Measurements from ENCODE around the gene HOXD11.

Gene HOXD11

GRCh38 chr2:176146645-176147044 is 39.6 kb downstream of the HOXD11 start:
- H3K27me3 ChIP-seq (replicated peaks; ENCODE audit: control insufficient read depth, insufficient read depth, low read length), result peaks cover 2% of the 10 kb centered on the region; the same call in 1 of the 2 replicates
- H3K4me3 ChIP-seq (replicated peaks; ENCODE audit: low read depth, low read length), result no peak overlapping the region
- no peak for DNase-seq (ENCODE audit: extremely low read depth, insufficient read length)
- TF ChIP-seq, protein P1, sequence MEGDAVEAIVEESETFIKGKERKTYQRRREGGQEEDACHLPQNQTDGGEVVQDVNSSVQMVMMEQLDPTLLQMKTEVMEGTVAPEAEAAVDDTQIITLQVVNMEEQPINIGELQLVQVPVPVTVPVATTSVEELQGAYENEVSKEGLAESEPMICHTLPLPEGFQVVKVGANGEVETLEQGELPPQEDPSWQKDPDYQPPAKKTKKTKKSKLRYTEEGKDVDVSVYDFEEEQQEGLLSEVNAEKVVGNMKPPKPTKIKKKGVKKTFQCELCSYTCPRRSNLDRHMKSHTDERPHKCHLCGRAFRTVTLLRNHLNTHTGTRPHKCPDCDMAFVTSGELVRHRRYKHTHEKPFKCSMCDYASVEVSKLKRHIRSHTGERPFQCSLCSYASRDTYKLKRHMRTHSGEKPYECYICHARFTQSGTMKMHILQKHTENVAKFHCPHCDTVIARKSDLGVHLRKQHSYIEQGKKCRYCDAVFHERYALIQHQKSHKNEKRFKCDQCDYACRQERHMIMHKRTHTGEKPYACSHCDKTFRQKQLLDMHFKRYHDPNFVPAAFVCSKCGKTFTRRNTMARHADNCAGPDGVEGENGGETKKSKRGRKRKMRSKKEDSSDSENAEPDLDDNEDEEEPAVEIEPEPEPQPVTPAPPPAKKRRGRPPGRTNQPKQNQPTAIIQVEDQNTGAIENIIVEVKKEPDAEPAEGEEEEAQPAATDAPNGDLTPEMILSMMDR (IDR thresholded peaks at IDR 0.05; ENCODE audit: insufficient read depth, low read length, poor library complexity, severe bottlenecking), result no peak
- H3K36me3 ChIP-seq (ENCODE audit: control insufficient read depth, insufficient read depth, low read length), result no peaks in the 10 kb centered on the region

DNA sequence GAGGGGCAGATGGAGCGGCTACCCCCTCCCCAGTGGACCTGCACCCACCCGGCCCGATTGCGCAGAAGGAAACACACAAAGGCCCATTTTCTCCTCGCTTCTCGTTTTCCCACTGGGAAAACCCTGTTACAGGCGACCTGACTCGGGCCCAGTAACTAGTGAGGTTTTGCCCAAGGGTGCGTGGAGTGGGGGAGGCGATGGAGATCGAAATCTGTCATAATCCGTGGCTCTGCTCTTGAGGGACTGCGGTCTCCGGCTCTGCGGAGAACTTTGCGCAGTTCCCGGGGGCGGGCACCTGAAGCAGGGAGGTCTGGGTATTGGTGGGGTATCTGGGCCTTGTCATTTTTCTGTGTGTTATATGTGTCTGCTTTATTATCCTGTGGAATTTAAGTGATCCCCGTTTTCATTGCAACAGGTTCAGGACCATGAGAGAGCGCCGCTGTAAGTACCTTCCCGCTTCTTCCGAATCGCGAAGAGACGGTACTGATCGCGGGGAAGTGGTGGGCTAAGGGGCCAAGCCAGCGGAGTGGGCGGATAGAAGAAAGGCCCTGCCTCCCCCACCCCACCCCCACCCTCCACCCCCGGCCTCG is 40.2 kb downstream of the HOXD11 start:
- DNase-seq (ENCODE audit: extremely low read depth, insufficient read length), result no peak
- TF ChIP-seq, protein P1 (IDR thresholded peaks at IDR 0.05; ENCODE audit: insufficient read depth, low read length, poor library complexity, severe bottlenecking), result no peak
- Histone ChIP-seq H3K4me3 (replicated peaks; ENCODE audit: low read depth, low read length) (no peak overlapping the region), H3K36me3 (ENCODE audit: control insufficient read depth, insufficient read depth, low read length) (no peaks in the 10 kb centered on the region), H3K27me3 (replicated peaks; ENCODE audit: control insufficient read depth, insufficient read depth, low read length) (peaks cover 2% of the 10 kb centered on the region; the same call in 1 of the 2 replicates)

GRCh38 chr2:176147800-176148496 is 40.9 kb downstream of the HOXD11 start:
- TF ChIP-seq, protein P1 (IDR thresholded peaks at IDR 0.05; ENCODE audit: insufficient read depth, low read length, poor library complexity, severe bottlenecking), result no peak
- H3K27me3 ChIP-seq (replicated peaks; ENCODE audit: control insufficient read depth, insufficient read depth, low read length), result peaks cover 2% of the 10 kb centered on the region; the same call in 1 of the 2 replicates
- H3K36me3 ChIP-seq (ENCODE audit: control insufficient read depth, insufficient read depth, low read length), result no peaks in the 10 kb centered on the region
- DNase-seq (ENCODE audit: extremely low read depth, insufficient read length), result no peak
- no peak overlapping the region for H3K4me3 ChIP-seq (replicated peaks; ENCODE audit: low read depth, low read length)

DNA sequence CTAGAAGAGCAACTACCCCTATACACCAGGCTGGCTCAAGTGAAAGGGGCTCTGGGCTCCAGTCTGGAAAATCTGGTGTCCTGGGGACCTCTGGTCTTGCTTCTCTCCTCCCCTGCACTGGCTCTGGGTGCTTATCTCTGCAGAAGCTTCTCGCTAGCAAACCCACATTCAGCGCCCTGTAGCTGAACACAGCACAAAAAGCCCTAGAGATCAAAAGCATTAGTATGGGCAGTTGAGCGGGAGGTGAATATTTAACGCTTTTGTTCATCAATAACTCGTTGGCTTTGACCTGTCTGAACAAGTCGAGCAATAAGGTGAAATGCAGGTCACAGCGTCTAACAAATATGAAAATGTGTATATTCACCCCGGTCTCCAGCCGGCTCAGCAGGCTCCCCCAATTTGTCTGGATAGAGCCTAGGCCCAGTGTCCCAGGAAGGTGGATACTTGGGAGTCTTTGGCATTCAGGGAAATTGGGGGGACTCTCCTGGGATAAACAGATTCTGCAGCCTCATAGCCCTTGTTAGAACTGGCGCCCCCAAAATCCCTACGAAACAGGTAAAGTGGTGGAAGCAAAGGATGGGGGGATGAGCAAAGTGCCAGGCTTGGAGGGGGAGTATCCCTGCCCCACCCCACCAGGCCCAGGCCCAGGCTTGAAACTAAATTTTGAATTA is 41.8 kb downstream of the HOXD11 start:
- Histone ChIP-seq H3K36me3 (ENCODE audit: control insufficient read depth, insufficient read depth, low read length) (no peaks in the 10 kb centered on the region), H3K27me3 (replicated peaks; ENCODE audit: control insufficient read depth, insufficient read depth, low read length) (peaks cover 2% of the 10 kb centered on the region; the same call in 1 of the 2 replicates), H3K4me3 (replicated peaks; ENCODE audit: low read depth, low read length) (no peak overlapping the region)
- DNase-seq (ENCODE audit: extremely low read depth, insufficient read length), result no peak
- TF ChIP-seq, protein P1 (IDR thresholded peaks at IDR 0.05; ENCODE audit: insufficient read depth, low read length, poor library complexity, severe bottlenecking), result no peak

- Histone ChIP-seq H3K36me3 (ENCODE audit: control insufficient read depth, insufficient read depth, low read length) (no peaks in the 10 kb centered on the region), H3K27me3 (replicated peaks; ENCODE audit: control insufficient read depth, insufficient read depth, low read length) (peaks cover 2% of the 10 kb centered on the region; the same call in 1 of the 2 replicates), H3K4me3 (replicated peaks; ENCODE audit: low read depth, low read length) (no peak overlapping the region)
- no peak for DNase-seq (ENCODE audit: extremely low read depth, insufficient read length)
- TF ChIP-seq, protein P1 (IDR thresholded peaks at IDR 0.05; ENCODE audit: insufficient read depth, low read length, poor library complexity, severe bottlenecking), result no peak
Measured at GRCh38 chr2:176149481-176149938, 42.4 kb downstream of the HOXD11 start.

Data from GM06990 (cell line).